ENCODE data around the gene VPS13A.

- TF ChIP-seq SUZ12 (IDR thresholded peaks at IDR 0.05; ENCODE audit: extremely low read depth, insufficient read depth, insufficient read length) (no peak), ZNF274 (IDR thresholded peaks at IDR 0.05; ENCODE audit: low read depth, low read length) (no peak), YY1 (IDR thresholded peaks at IDR 0.05; ENCODE audit: insufficient read depth, insufficient read length) (no peak)
Observed at GRCh38 chr9:77176686-77177142, 620 bp upstream of the VPS13A start.

Data from NT2/D1 (cell line).